Brain microvascular endothelial cell (primary cell): ENCODE measurements around the gene RNF217.

ENCODE experiments used
- DNase-seq: peaks from one replicate; pipeline ENCODE4 v3.0.0-alpha.2; 2020
- H3K27ac ChIP-seq: fragments of 250-450 bp; sonication (Bioruptor Pico); 2 replicates; pipeline ENCODE4 v1.5.1; 2020; ENCODE audit warnings: mild to moderate bottlenecking, moderate library complexity
- H3K27me3 ChIP-seq: fragments of 250-450 bp; sonication (Bioruptor Pico); replicated peaks from 2 replicates; pipeline ENCODE4 v1.5.1; 2020; ENCODE audit warnings: mild to moderate bottlenecking
- H3K36me3 ChIP-seq: fragments of 250-450 bp; sonication (Bioruptor Pico); replicated peaks from 2 replicates; pipeline ENCODE4 v1.5.1; 2020; ENCODE audit warnings: mild to moderate bottlenecking
- H3K4me3 ChIP-seq: 2 replicates; pipeline ENCODE4 v1.5.1; 2011; ENCODE audit warnings: low read depth, mild to moderate bottlenecking, control low read depth, low read length, moderate library complexity
- CTCF ChIP-seq: IDR thresholded peaks from 2 replicates; pipeline ENCODE4 v1.5.1; 2011; ENCODE audit warnings: low read depth, mild to moderate bottlenecking, moderate library complexity, low read length, control low read depth, inconsistent platforms; ENCODE audit errors: missing control alignments
- in situ Hi-C: cut with HindIII; loops from 2 replicates; pipeline ENCODE4 v1.10.0; 2017; ENCODE audit warnings: low sequenced_read_pairs, low pct_ligation_motif_present

The RNF217 gene

DNA sequence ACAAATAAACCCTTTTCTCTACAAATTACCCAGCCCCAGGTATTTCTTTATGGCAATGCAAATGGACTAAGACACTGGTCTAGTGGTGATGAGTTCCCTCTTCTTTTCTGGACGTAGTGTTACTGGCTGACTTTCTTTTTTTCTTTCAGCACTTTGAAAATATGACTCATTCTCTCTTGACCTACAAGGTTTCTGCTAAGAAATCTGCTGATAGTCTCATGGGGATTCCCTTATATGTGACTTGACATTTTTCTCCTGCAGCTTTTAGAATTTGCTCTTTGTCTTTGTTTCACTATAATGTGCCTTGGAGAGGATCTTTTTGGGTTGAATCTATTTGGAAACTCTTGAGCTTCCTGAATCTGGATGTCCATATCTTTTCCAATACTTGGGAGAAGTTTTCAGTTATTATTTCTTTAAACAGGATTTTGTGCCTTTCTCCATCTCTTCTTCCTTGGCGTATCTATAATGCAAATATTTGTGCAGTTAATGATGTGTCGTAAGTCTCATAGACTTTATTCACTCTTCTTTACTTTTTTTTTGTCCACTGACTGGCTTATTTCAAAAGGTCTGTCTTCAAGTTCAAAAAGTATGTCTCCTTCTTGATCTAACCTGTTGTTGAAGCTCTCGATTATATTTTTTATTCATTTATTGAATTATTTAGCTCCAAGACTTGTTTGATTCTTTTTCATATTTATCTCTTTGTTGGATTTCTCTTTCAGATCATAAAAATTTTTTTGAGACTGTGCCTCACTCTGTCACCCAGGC, 149.2 kb downstream of the RNF217 start:
- Histone ChIP-seq H3K36me3 (no peaks in the 10 kb centered on the region), H3K27me3 (no peaks in the 10 kb centered on the region), H3K4me3 (no peak overlapping the region), H3K27ac (no peak overlapping the region)
- in situ Hi-C loops = loop anchor here (10.0 kb wide), 1 partner anchor 237 kb away; no protein-coding TSS in a partner anchor
- no peak for TF ChIP-seq CTCF
- no peak for DNase-seq

DNA sequence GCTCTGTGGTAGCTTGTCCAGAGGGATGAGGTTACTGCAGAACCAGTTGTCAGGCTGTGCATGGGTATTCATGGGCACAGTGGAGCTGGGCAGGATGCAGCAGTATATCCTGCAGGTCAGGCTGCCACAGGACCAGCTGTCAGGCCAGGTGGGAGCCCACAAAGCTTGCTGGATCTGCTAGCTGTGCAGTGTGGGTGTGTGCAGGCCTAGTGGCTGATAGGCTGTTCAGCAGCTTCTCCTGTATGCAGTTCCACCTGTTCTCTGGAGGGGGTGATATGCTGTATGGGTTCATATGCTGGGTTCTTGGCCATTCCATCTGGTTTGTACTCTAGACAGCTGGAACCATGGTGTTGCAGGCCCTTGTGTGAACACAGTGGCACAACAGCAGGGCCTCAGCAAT, 150.7 kb downstream of the RNF217 start:
- TF ChIP-seq CTCF = no peak
- in situ Hi-C loops = loop anchor here (10.0 kb wide), 1 partner anchor 238 kb away; no protein-coding TSS in a partner anchor
- H3K27ac ChIP-seq = no peak overlapping the region
- no peaks in the 10 kb centered on the region for H3K36me3 ChIP-seq
- DNase-seq = no peak
- H3K4me3 ChIP-seq = no peak overlapping the region
- H3K27me3 ChIP-seq = no peaks in the 10 kb centered on the region

GRCh38 chr6:125114248-125114858, 152.1 kb downstream of the RNF217 start:
- Histone ChIP-seq H3K27ac (no peak overlapping the region), H3K4me3 (no peak overlapping the region), H3K27me3 (no peaks in the 10 kb centered on the region), H3K36me3 (no peaks in the 10 kb centered on the region)
- peak; percentile 57 for DNase-seq
- in situ Hi-C loops = loop anchor here (10.0 kb wide), 1 partner anchor 240 kb away; no protein-coding TSS in a partner anchor
- TF ChIP-seq CTCF = peak; percentile 65

DNA sequence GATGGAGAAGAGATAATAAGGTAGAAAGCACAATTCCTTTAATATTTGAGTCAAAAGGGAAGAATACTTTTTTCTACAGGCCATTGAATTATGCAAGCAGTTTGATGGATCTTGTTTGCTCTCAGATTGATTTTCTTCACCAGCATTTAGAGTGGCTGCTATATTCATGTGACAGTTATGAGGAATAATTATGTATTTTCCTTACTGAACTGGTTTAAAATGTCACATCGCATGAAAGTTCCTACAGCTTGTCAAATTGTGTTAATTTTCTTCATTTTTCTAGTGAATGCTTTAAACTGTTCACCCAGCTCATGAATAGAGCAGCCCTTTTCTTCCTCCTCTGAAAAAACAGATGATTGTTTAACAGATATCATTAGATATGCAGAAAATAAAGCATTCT, 153.9 kb downstream of the RNF217 start:
- no peak for DNase-seq
- no peak for TF ChIP-seq CTCF
- H3K27ac ChIP-seq = no peak overlapping the region
- in situ Hi-C loops = loop anchor here (10.0 kb wide), 1 partner anchor 241 kb away; no protein-coding TSS in a partner anchor
- no peaks in the 10 kb centered on the region for H3K27me3 ChIP-seq
- no peak overlapping the region for H3K4me3 ChIP-seq
- H3K36me3 ChIP-seq = no peaks in the 10 kb centered on the region

- H3K36me3 ChIP-seq = no peaks in the 10 kb centered on the region
- in situ Hi-C loops = loop anchor here (10.0 kb wide), 1 partner anchor 242 kb away; no protein-coding TSS in a partner anchor
- H3K27ac ChIP-seq = no peak overlapping the region
- TF ChIP-seq CTCF = no peak
- no peak for DNase-seq
- no peaks in the 10 kb centered on the region for H3K27me3 ChIP-seq
- no peak overlapping the region for H3K4me3 ChIP-seq
These were observed 154.5 kb downstream of the RNF217 start for GRCh38 chr6:125116710-125117109.
